HUES48 (cell line): ENCODE measurements around the gene CWF19L1.

Experiments used
- H3K27ac ChIP-seq: one replicate; pipeline ENCODE4 v1.7.0; 2013; ENCODE audit warnings: low read depth, low read length, inconsistent platforms
- H3K27me3 ChIP-seq: 2 replicates; pipeline ENCODE4 v1.6.1; 2013; ENCODE audit warnings: mild to moderate bottlenecking, low read length; ENCODE audit not compliant: control insufficient read depth, insufficient read depth
- H3K36me3 ChIP-seq: 2 replicates; pipeline ENCODE4 v1.6.1; 2013; ENCODE audit warnings: low read length; ENCODE audit not compliant: control insufficient read depth, insufficient read depth
- H3K4me1 ChIP-seq: 2 replicates; pipeline ENCODE4 v1.6.1; 2013; ENCODE audit warnings: mild to moderate bottlenecking, low read length; ENCODE audit not compliant: control insufficient read depth, insufficient read depth
- H3K4me3 ChIP-seq: 2 replicates; pipeline ENCODE4 v1.5.1; 2013; ENCODE audit warnings: mild to moderate bottlenecking, low read depth, low read length
- H3K9ac ChIP-seq: 2 replicates; pipeline ENCODE4 v1.6.1; 2013; ENCODE audit warnings: mild to moderate bottlenecking, low read depth, low read length, moderate library complexity
- H3K9me3 ChIP-seq: 2 replicates; pipeline ENCODE4 v1.6.1; 2013; ENCODE audit warnings: low read length; ENCODE audit not compliant: control insufficient read depth, insufficient read depth

The CWF19L1 gene

GRCh38 chr10:100248820-100249219 lies 18.6 kb downstream of the CWF19L1 start:
- H3K9me3 ChIP-seq, result no peaks in the 10 kb centered on the region
- no peaks in the 10 kb centered on the region for H3K4me1 ChIP-seq
- H3K9ac ChIP-seq, result no peak overlapping the region
- H3K27me3 ChIP-seq, result no peaks in the 10 kb centered on the region
- H3K27ac ChIP-seq, result no peak overlapping the region
- no peak overlapping the region for H3K4me3 ChIP-seq
- H3K36me3 ChIP-seq, result peaks cover 81% of the 10 kb centered on the region

- Histone ChIP-seq H3K4me3 (no peak overlapping the region), H3K9ac (no peak overlapping the region), H3K27ac (no peak overlapping the region), H3K36me3 (peaks cover 80% of the 10 kb centered on the region), H3K9me3 (no peaks in the 10 kb centered on the region), H3K4me1 (no peaks in the 10 kb centered on the region), H3K27me3 (no peaks in the 10 kb centered on the region)
These were observed 21.8 kb downstream of the CWF19L1 start for GRCh38 chr10:100245484-100246220.

- peaks cover 72% of the 10 kb centered on the region for H3K36me3 ChIP-seq
- H3K9me3 ChIP-seq, result no peaks in the 10 kb centered on the region
- no peak overlapping the region for H3K4me3 ChIP-seq
- no peak overlapping the region for H3K9ac ChIP-seq
- H3K4me1 ChIP-seq, result no peaks in the 10 kb centered on the region
- H3K27me3 ChIP-seq, result no peaks in the 10 kb centered on the region
- no peak overlapping the region for H3K27ac ChIP-seq
These were observed 27.6 kb downstream of the CWF19L1 start for GRCh38 chr10:100239851-100240250.

GRCh38 chr10:100238429-100238828 lies 29.0 kb downstream of the CWF19L1 start:
- peaks cover 79% of the 10 kb centered on the region for H3K36me3 ChIP-seq

GRCh38 chr10:100232101-100232500 lies 35.3 kb downstream of the CWF19L1 start:
- Histone ChIP-seq H3K4me1 (no peaks in the 10 kb centered on the region), H3K9ac (no peak overlapping the region), H3K36me3 (peaks cover 49% of the 10 kb centered on the region), H3K27me3 (no peaks in the 10 kb centered on the region), H3K27ac (no peak overlapping the region), H3K9me3 (no peaks in the 10 kb centered on the region), H3K4me3 (no peak overlapping the region)

More at GRCh38 chr10:100238429-100238828, 29.0 kb downstream of the CWF19L1 start:
- Histone ChIP-seq H3K27ac (no peak overlapping the region), H3K9ac (no peak overlapping the region), H3K27me3 (no peaks in the 10 kb centered on the region), H3K9me3 (no peaks in the 10 kb centered on the region), H3K4me3 (no peak overlapping the region), H3K4me1 (no peaks in the 10 kb centered on the region)

- no peaks in the 10 kb centered on the region for H3K27me3 ChIP-seq
- peaks cover 39% of the 10 kb centered on the region for H3K36me3 ChIP-seq
- H3K9ac ChIP-seq, result peak overlapping the region; percentile 70
- peak overlapping the region; percentile 53 for H3K27ac ChIP-seq
- peak overlapping the region; percentile 96 for H3K4me3 ChIP-seq
- no peaks in the 10 kb centered on the region for H3K9me3 ChIP-seq
- H3K4me1 ChIP-seq, result no peaks in the 10 kb centered on the region
These were observed 37.5 kb downstream of the CWF19L1 start for GRCh38 chr10:100229819-100230422.

GRCh38 chr10:100223879-100224278 lies 43.6 kb downstream of the CWF19L1 start:
- no peaks in the 10 kb centered on the region for H3K9me3 ChIP-seq
- H3K27ac ChIP-seq, result no peak overlapping the region
- no peak overlapping the region for H3K4me3 ChIP-seq
- peaks cover 63% of the 10 kb centered on the region for H3K36me3 ChIP-seq
- H3K27me3 ChIP-seq, result no peaks in the 10 kb centered on the region
- H3K9ac ChIP-seq, result no peak overlapping the region
- no peaks in the 10 kb centered on the region for H3K4me1 ChIP-seq

- Histone ChIP-seq H3K4me1 (no peaks in the 10 kb centered on the region), H3K9ac (no peak overlapping the region), H3K36me3 (peaks cover 76% of the 10 kb centered on the region), H3K9me3 (no peaks in the 10 kb centered on the region), H3K4me3 (no peak overlapping the region), H3K27me3 (no peaks in the 10 kb centered on the region), H3K27ac (no peak overlapping the region)
These were observed 44.9 kb downstream of the CWF19L1 start for GRCh38 chr10:100222529-100222928.

- Histone ChIP-seq H3K4me1 (no peaks in the 10 kb centered on the region), H3K9ac (no peak overlapping the region), H3K9me3 (no peaks in the 10 kb centered on the region), H3K36me3 (peaks cover 84% of the 10 kb centered on the region), H3K27me3 (no peaks in the 10 kb centered on the region), H3K4me3 (no peak overlapping the region), H3K27ac (no peak overlapping the region)
These were observed 51.4 kb downstream of the CWF19L1 start for GRCh38 chr10:100216006-100216405.

GRCh38 chr10:100209303-100209702 lies 58.1 kb downstream of the CWF19L1 start:
- no peak overlapping the region for H3K27ac ChIP-seq
- H3K9ac ChIP-seq, result no peak overlapping the region
- H3K4me1 ChIP-seq, result peaks cover 4% of the 10 kb centered on the region; the same call in 1 of the 2 replicates
- no peaks in the 10 kb centered on the region for H3K9me3 ChIP-seq
- H3K27me3 ChIP-seq, result no peaks in the 10 kb centered on the region
- peaks cover 70% of the 10 kb centered on the region for H3K36me3 ChIP-seq
- H3K4me3 ChIP-seq, result no peak overlapping the region

- Histone ChIP-seq H3K4me1 (peaks cover 4% of the 10 kb centered on the region; the same call in 1 of the 2 replicates), H3K36me3 (peaks cover 77% of the 10 kb centered on the region), H3K27ac (no peak overlapping the region)
These were observed 59.2 kb downstream of the CWF19L1 start for GRCh38 chr10:100208276-100208675.

More at GRCh38 chr10:100208276-100208675, 59.2 kb downstream of the CWF19L1 start:
- no peaks in the 10 kb centered on the region for H3K27me3 ChIP-seq
- no peak overlapping the region for H3K4me3 ChIP-seq
- H3K9ac ChIP-seq, result no peak overlapping the region
- H3K9me3 ChIP-seq, result no peaks in the 10 kb centered on the region
